ENCODE measurements around the gene PDZD2. TPM values are rescaled to one million over a fixed set of nuclear protein-coding genes. Genes with fewer than 3 reads are reported as not detected.

The PDZD2 gene
- total and polyA plus RNA-seq, 2 experiments from 2014 or later: 8.3 to 16.9 TPM

GRCh38 chr5:31845361-31845760 lies 206.4 kb downstream of the PDZD2 start (continued):
- TF ChIP-seq NANOG (IDR thresholded peaks at IDR 0.05; ENCODE audit: borderline replicate concordance): no peak
- TF ChIP-seq EZH2phosphoT487 (IDR thresholded peaks at IDR 0.05; ENCODE audit: unreplicated experiment): no peak
- TF ChIP-seq ZNF114 (CRISPR knock-in tag; IDR thresholded peaks at IDR 0.05): no peak
- TF ChIP-seq POLR2AphosphoS5 (IDR thresholded peaks at IDR 0.05; ENCODE audit: low read depth): no peak
- TF ChIP-seq, protein P1, sequence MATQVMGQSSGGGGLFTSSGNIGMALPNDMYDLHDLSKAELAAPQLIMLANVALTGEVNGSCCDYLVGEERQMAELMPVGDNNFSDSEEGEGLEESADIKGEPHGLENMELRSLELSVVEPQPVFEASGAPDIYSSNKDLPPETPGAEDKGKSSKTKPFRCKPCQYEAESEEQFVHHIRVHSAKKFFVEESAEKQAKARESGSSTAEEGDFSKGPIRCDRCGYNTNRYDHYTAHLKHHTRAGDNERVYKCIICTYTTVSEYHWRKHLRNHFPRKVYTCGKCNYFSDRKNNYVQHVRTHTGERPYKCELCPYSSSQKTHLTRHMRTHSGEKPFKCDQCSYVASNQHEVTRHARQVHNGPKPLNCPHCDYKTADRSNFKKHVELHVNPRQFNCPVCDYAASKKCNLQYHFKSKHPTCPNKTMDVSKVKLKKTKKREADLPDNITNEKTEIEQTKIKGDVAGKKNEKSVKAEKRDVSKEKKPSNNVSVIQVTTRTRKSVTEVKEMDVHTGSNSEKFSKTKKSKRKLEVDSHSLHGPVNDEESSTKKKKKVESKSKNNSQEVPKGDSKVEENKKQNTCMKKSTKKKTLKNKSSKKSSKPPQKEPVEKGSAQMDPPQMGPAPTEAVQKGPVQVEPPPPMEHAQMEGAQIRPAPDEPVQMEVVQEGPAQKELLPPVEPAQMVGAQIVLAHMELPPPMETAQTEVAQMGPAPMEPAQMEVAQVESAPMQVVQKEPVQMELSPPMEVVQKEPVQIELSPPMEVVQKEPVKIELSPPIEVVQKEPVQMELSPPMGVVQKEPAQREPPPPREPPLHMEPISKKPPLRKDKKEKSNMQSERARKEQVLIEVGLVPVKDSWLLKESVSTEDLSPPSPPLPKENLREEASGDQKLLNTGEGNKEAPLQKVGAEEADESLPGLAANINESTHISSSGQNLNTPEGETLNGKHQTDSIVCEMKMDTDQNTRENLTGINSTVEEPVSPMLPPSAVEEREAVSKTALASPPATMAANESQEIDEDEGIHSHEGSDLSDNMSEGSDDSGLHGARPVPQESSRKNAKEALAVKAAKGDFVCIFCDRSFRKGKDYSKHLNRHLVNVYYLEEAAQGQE (IDR thresholded peaks at IDR 0.05; ENCODE audit: unreplicated experiment): no peak

- no peaks in the 10 kb centered on the region for H3K36me3 ChIP-seq (ENCODE audit: insufficient read depth)
- H3K4me3 ChIP-seq: no peak overlapping the region
- H3K4me1 Mint-ChIP-seq: peaks cover 12% of the 10 kb centered on the region
- no peaks in the 10 kb centered on the region for H3K9me3 Mint-ChIP-seq
- ATAC-seq: no peak
- no peak overlapping the region for H3K4me3 Mint-ChIP-seq
- no peaks in the 10 kb centered on the region for H3K27me3 ChIP-seq (ENCODE audit: insufficient read depth)
- peaks cover 10% of the 10 kb centered on the region; the same call in 1 of the 2 replicates for H3K4me1 ChIP-seq (ENCODE audit: insufficient read depth)
- H3K27ac ChIP-seq (ENCODE audit: low read depth): no peak overlapping the region
- no peaks in the 10 kb centered on the region for H3K36me3 Mint-ChIP-seq (ENCODE audit: low read depth)
- H3K4me2 ChIP-seq: no peak overlapping the region
- no peak overlapping the region for H3K27ac Mint-ChIP-seq
- H3F3A ChIP-seq (replicated peaks; ENCODE audit: low read depth): no peaks in the 10 kb centered on the region; the same call in 1 of the 2 replicates
- H2AFZ ChIP-seq: no peak overlapping the region
- no peaks in the 10 kb centered on the region for H3K79me2 ChIP-seq (replicated peaks; ENCODE audit: insufficient read depth)
- H4K20me1 ChIP-seq (replicated peaks; ENCODE audit: insufficient read depth): no peaks in the 10 kb centered on the region
- H3K9me2 ChIP-seq (ENCODE audit: insufficient read depth): no peaks in the 10 kb centered on the region
- peaks cover 2% of the 10 kb centered on the region for H3K27me3 Mint-ChIP-seq (ENCODE audit: insufficient read depth, low read depth, poor library complexity)
- DNase-seq (ENCODE audit: low spot score): no peak
- TF ChIP-seq, protein P2, sequence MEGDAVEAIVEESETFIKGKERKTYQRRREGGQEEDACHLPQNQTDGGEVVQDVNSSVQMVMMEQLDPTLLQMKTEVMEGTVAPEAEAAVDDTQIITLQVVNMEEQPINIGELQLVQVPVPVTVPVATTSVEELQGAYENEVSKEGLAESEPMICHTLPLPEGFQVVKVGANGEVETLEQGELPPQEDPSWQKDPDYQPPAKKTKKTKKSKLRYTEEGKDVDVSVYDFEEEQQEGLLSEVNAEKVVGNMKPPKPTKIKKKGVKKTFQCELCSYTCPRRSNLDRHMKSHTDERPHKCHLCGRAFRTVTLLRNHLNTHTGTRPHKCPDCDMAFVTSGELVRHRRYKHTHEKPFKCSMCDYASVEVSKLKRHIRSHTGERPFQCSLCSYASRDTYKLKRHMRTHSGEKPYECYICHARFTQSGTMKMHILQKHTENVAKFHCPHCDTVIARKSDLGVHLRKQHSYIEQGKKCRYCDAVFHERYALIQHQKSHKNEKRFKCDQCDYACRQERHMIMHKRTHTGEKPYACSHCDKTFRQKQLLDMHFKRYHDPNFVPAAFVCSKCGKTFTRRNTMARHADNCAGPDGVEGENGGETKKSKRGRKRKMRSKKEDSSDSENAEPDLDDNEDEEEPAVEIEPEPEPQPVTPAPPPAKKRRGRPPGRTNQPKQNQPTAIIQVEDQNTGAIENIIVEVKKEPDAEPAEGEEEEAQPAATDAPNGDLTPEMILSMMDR (conservative IDR thresholded peaks at IDR 0.05; ENCODE audit: low read depth in 2 of 2): no peak
- TF ChIP-seq, protein P1 (IDR thresholded peaks at IDR 0.05; ENCODE audit: unreplicated experiment): no peak
- TF ChIP-seq JUNB (IDR thresholded peaks at IDR 0.05; ENCODE audit: unreplicated experiment) (no peak), EZH2phosphoT487 (IDR thresholded peaks at IDR 0.05; ENCODE audit: unreplicated experiment) (no peak), NANOG (IDR thresholded peaks at IDR 0.05; ENCODE audit: borderline replicate concordance) (no peak), POLR2AphosphoS5 (IDR thresholded peaks at IDR 0.05; ENCODE audit: low read depth) (no peak), ZNF114 (CRISPR knock-in tag; IDR thresholded peaks at IDR 0.05) (no peak)
- TF ChIP-seq, protein P3, sequence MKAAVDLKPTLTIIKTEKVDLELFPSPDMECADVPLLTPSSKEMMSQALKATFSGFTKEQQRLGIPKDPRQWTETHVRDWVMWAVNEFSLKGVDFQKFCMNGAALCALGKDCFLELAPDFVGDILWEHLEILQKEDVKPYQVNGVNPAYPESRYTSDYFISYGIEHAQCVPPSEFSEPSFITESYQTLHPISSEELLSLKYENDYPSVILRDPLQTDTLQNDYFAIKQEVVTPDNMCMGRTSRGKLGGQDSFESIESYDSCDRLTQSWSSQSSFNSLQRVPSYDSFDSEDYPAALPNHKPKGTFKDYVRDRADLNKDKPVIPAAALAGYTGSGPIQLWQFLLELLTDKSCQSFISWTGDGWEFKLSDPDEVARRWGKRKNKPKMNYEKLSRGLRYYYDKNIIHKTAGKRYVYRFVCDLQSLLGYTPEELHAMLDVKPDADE (IDR thresholded peaks at IDR 0.05): no peak
Observed at GRCh38 chr5:31846934-31847333, 208.0 kb downstream of the PDZD2 start.

Measured in GM23338 (cell line).